Cerebellar cortex (tissue), 1 donor: ENCODE results near the gene MDK.
A peak's percentile ranks its signal among the peaks of the same experiment; 100 is the strongest.
"Not testable (repeated sequence)": the region's sequence is repeated elsewhere in the genome, so short reads cannot be mapped to it uniquely, and the experiment has no call there.

Source experiments
- DNase-seq: peaks from one replicate; pipeline ENCODE4 v3.0.0-alpha.2; 2015; ENCODE audit warnings: low spot score

Gene MDK

GRCh38 chr11:46367244-46367915 is 14.1 kb upstream of the MDK start:
- DNase-seq, result peak; percentile 49

GRCh38 chr11:46367916-46368267 is 13.6 kb upstream of the MDK start:
- no peak for DNase-seq

GRCh38 chr11:46369458-46370152 is 11.9 kb upstream of the MDK start:
- no peak for DNase-seq

- DNase-seq, result no peak
Measured at GRCh38 chr11:46370253-46370652, 11.2 kb upstream of the MDK start.

GRCh38 chr11:46371262-46371661 is 10.2 kb upstream of the MDK start:
- DNase-seq, result not testable (repeated sequence)

- no peak for DNase-seq
Measured at GRCh38 chr11:46372086-46372485, 9.4 kb upstream of the MDK start.

GRCh38 chr11:46372501-46372900 is 9.0 kb upstream of the MDK start:
- DNase-seq, result not testable (repeated sequence)

- peak; percentile 51 for DNase-seq
Measured at GRCh38 chr11:46373787-46374740, 7.4 kb upstream of the MDK start.

GRCh38 chr11:46374815-46375214 is 6.7 kb upstream of the MDK start:
- DNase-seq, result no peak

GRCh38 chr11:46375392-46376101 is 5.9 kb upstream of the MDK start:
- no peak for DNase-seq

- DNase-seq, result no peak
Measured at GRCh38 chr11:46376258-46377050, 5.0 kb upstream of the MDK start.

GRCh38 chr11:46377290-46377689 is 4.2 kb upstream of the MDK start:
- DNase-seq, result no peak

- no peak for DNase-seq
Measured at GRCh38 chr11:46377831-46378230, 3.6 kb upstream of the MDK start.

GRCh38 chr11:46378296-46378695 is 3.2 kb upstream of the MDK start:
- DNase-seq, result no peak

- no peak for DNase-seq
Measured at GRCh38 chr11:46378811-46379481, 2.5 kb upstream of the MDK start.

GRCh38 chr11:46379482-46380293 is 1.8 kb upstream of the MDK start:
- peak; percentile 54 for DNase-seq

GRCh38 chr11:46380340-46381047 is 975 bp upstream of the MDK start:
- no peak for DNase-seq

- no peak for DNase-seq
Measured at GRCh38 chr11:46381819-46382645, 563 bp downstream of the MDK start.
